Measurements from ENCODE around the gene CHL1. TPM values are rescaled to one million over a fixed set of nuclear protein-coding genes. Genes with fewer than 3 reads are reported as not detected.

Gene CHL1
- total and polyA plus RNA-seq, 2 experiments from 2014 or later: 0.20 TPM; not detected in 1

GRCh38 chr3:242602-243355 lies 46.2 kb downstream of the CHL1 start:
- Histone ChIP-seq H3K27me3 (no peaks in the 10 kb centered on the region), H3K79me2 (no peaks in the 10 kb centered on the region), H2AFZ (no peak overlapping the region), H3K9me2 (replicated peaks; ENCODE audit: insufficient read depth) (no peaks in the 10 kb centered on the region), H3K4me1 (ENCODE audit: insufficient read depth) (no peaks in the 10 kb centered on the region), H3K4me3 (no peak overlapping the region), H3K4me2 (no peak overlapping the region), H3K27ac (no peak overlapping the region), H4K20me1 (ENCODE audit: insufficient read depth, poor library complexity, severe bottlenecking) (no peaks in the 10 kb centered on the region), H3K9me3 (ENCODE audit: low read depth) (no peaks in the 10 kb centered on the region), H3K36me3 (replicated peaks; ENCODE audit: insufficient read depth, low read depth) (no peaks in the 10 kb centered on the region)
- 87% methylated on average over 3 of the region's 3 CpGs for WGBS (ENCODE audit: low lambda C conversion rate, missing lambda C conversion rate)
- no peak for DNase-seq (ENCODE audit: low spot score)
- TF ChIP-seq EZH2phosphoT487 (IDR thresholded peaks at IDR 0.05; ENCODE audit: low read depth, severe bottlenecking, unreplicated experiment) (no peak), CTCF (IDR thresholded peaks at IDR 0.05; ENCODE audit: poor library complexity) (no peak), EZH2 (IDR thresholded peaks at IDR 0.05; ENCODE audit: borderline replicate concordance) (no peak)

DNA sequence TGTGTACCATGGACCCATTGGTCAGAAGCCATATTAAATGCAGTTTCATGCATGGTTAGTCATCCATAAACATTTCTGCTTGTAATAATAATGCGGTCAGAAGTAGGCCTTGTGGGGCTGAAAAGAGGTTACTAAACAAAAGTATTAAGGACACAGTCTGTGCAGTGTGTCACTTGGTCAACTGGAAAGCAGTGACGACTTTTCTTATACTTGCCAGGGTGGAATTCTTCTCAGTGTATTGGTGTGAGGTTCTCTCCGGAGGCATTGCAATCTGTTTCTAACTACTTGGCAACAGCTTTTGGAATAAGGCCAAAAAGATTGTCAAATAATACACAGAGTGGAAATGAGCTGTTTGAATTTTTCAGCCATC lies 46.8 kb downstream of the CHL1 start:
- no peaks in the 10 kb centered on the region for H3K36me3 ChIP-seq (replicated peaks; ENCODE audit: insufficient read depth, low read depth)
- no peak overlapping the region for H3K4me2 ChIP-seq
- no peaks in the 10 kb centered on the region for H3K9me3 ChIP-seq (ENCODE audit: low read depth)
- no peak overlapping the region for H3K27ac ChIP-seq
- WGBS (ENCODE audit: low lambda C conversion rate, missing lambda C conversion rate): 88% methylated on average over 3 of the region's 3 CpGs
- no peaks in the 10 kb centered on the region for H3K79me2 ChIP-seq
- no peaks in the 10 kb centered on the region for H3K9me2 ChIP-seq (replicated peaks; ENCODE audit: insufficient read depth)
- H3K4me3 ChIP-seq: no peak overlapping the region
- H3K4me1 ChIP-seq (ENCODE audit: insufficient read depth): no peaks in the 10 kb centered on the region
- TF ChIP-seq CTCF (IDR thresholded peaks at IDR 0.05; ENCODE audit: poor library complexity) (no peak), EZH2phosphoT487 (IDR thresholded peaks at IDR 0.05; ENCODE audit: low read depth, severe bottlenecking, unreplicated experiment) (no peak), EZH2 (IDR thresholded peaks at IDR 0.05; ENCODE audit: borderline replicate concordance) (no peak)
- H3K27me3 ChIP-seq: no peaks in the 10 kb centered on the region
- no peaks in the 10 kb centered on the region for H4K20me1 ChIP-seq (ENCODE audit: insufficient read depth, poor library complexity, severe bottlenecking)
- H2AFZ ChIP-seq: no peak overlapping the region
- DNase-seq (ENCODE audit: low spot score): no peak

DNA sequence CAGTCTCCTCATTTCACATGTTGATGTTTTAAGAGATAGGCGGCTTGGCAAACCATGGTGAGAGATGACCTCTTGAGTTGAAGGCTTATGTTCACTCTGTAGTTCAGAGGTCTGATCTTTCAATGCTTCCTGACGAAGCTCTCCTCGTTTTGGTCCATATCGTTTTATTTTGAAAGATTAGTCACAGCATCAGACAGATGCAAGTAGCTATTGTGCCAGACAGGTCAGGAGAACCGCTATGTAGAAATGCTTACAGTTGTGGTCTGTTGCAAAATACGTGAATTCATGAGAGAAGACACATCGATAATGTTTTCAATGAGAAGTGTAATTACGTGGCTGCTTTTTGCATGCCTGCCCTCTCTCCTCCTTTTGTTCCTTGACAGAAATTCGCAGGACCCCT lies 47.5 kb downstream of the CHL1 start:
- Histone ChIP-seq H3K36me3 (replicated peaks; ENCODE audit: insufficient read depth, low read depth) (no peaks in the 10 kb centered on the region), H3K9me3 (ENCODE audit: low read depth) (no peaks in the 10 kb centered on the region), H3K27ac (no peak overlapping the region), H3K4me2 (no peak overlapping the region), H2AFZ (no peak overlapping the region), H3K27me3 (no peaks in the 10 kb centered on the region), H3K4me3 (no peak overlapping the region), H4K20me1 (ENCODE audit: insufficient read depth, poor library complexity, severe bottlenecking) (no peaks in the 10 kb centered on the region), H3K9me2 (replicated peaks; ENCODE audit: insufficient read depth) (no peaks in the 10 kb centered on the region), H3K4me1 (ENCODE audit: insufficient read depth) (no peaks in the 10 kb centered on the region), H3K79me2 (no peaks in the 10 kb centered on the region)
- no peak for TF ChIP-seq EZH2 (IDR thresholded peaks at IDR 0.05; ENCODE audit: borderline replicate concordance)
- 85% methylated on average over 9 of the region's 9 CpGs for WGBS (ENCODE audit: low lambda C conversion rate, missing lambda C conversion rate)
- no peak for DNase-seq (ENCODE audit: low spot score)

- Histone ChIP-seq H2AFZ (no peak overlapping the region), H3K9me2 (replicated peaks; ENCODE audit: insufficient read depth) (no peaks in the 10 kb centered on the region), H3K4me3 (no peak overlapping the region), H3K4me2 (no peak overlapping the region), H3K27me3 (no peaks in the 10 kb centered on the region), H3K36me3 (replicated peaks; ENCODE audit: insufficient read depth, low read depth) (no peaks in the 10 kb centered on the region), H3K27ac (no peak overlapping the region), H3K79me2 (no peaks in the 10 kb centered on the region), H3K9me3 (ENCODE audit: low read depth) (no peaks in the 10 kb centered on the region), H3K4me1 (ENCODE audit: insufficient read depth) (no peaks in the 10 kb centered on the region), H4K20me1 (ENCODE audit: insufficient read depth, poor library complexity, severe bottlenecking) (no peaks in the 10 kb centered on the region)
- TF ChIP-seq EZH2 (IDR thresholded peaks at IDR 0.05; ENCODE audit: borderline replicate concordance) (no peak), EZH2phosphoT487 (IDR thresholded peaks at IDR 0.05; ENCODE audit: low read depth, severe bottlenecking, unreplicated experiment) (no peak), CTCF (IDR thresholded peaks at IDR 0.05; ENCODE audit: poor library complexity) (no peak)
- no peak for DNase-seq (ENCODE audit: low spot score)
- WGBS (ENCODE audit: low lambda C conversion rate, missing lambda C conversion rate): 91% methylated on average over 1 of the region's 1 CpG
Measured at GRCh38 chr3:247916-248315, 51.4 kb downstream of the CHL1 start.

All from hepatocyte (in vitro differentiated cells).